SK-N-SH treated with all-trans-retinoic acid at 6 μM for 48 hours (cell line): Measurements from ENCODE around the gene SLC16A6.

ENCODE experiments used
- ARNTL ChIP-seq: fragments of 450-650 bp; formaldehyde crosslinking; IDR thresholded peaks from 2 replicates; pipeline ENCODE4 v1.5.0; 2020; ENCODE audit warnings: low read depth, mild to moderate bottlenecking, moderate library complexity, borderline replicate concordance
- BACH2 ChIP-seq: fragments of 250-450 bp; sonication (Bioruptor Pico); IDR thresholded peaks from 2 replicates; pipeline ENCODE4 v1.9.0; 2021; ENCODE audit warnings: mild to moderate bottlenecking, borderline replicate concordance
- CREB5 ChIP-seq: fragments of 250-450 bp; sonication (Bioruptor Pico); IDR thresholded peaks from 2 replicates; pipeline ENCODE4 v1.5.1; 2020; ENCODE audit warnings: low read depth, mild to moderate bottlenecking, moderate library complexity
- CSDC2 ChIP-seq: fragments of 250-450 bp; sonication (Bioruptor Pico); IDR thresholded peaks from 2 replicates; pipeline ENCODE4 v1.5.0; 2020; ENCODE audit warnings: mild to moderate bottlenecking, moderate library complexity
- RARB ChIP-seq: fragments of 250-450 bp; sonication (Bioruptor Pico); IDR thresholded peaks from 2 replicates; pipeline ENCODE4 v1.8.0; 2021; ENCODE audit warnings: mild to moderate bottlenecking, moderate library complexity
- SNAI2 ChIP-seq: fragments of 250-450 bp; sonication (Bioruptor Pico); IDR thresholded peaks from 2 replicates; pipeline ENCODE4 v1.5.0; 2020; ENCODE audit warnings: mild to moderate bottlenecking, moderate library complexity
- TCF4 ChIP-seq: fragments of 250-450 bp; sonication (Bioruptor Pico); IDR thresholded peaks from 2 replicates; pipeline ENCODE4 v1.8.0; 2021; ENCODE audit warnings: mild to moderate bottlenecking, moderate library complexity, borderline replicate concordance
- ZFP3 ChIP-seq: fragments of 250-450 bp; sonication (Bioruptor Pico); IDR thresholded peaks from 2 replicates; pipeline ENCODE4 v1.5.0; 2020; ENCODE audit warnings: mild to moderate bottlenecking, moderate library complexity
- ZFP30 ChIP-seq: fragments of 450-650 bp; formaldehyde crosslinking; IDR thresholded peaks from 2 replicates; pipeline ENCODE4 v1.5.0; 2022; ENCODE audit warnings: mild to moderate bottlenecking, moderate library complexity
- ZNF565 ChIP-seq: fragments of 450-650 bp; formaldehyde crosslinking; conservative IDR thresholded peaks from 2 replicates; pipeline ENCODE4 v1.5.0; 2020; ENCODE audit warnings: low read depth, mild to moderate bottlenecking, moderate library complexity
- ZNF70 ChIP-seq: fragments of 450-650 bp; formaldehyde crosslinking; IDR thresholded peaks from 2 replicates; pipeline ENCODE4 v1.5.0; 2020; ENCODE audit warnings: mild to moderate bottlenecking, moderate library complexity
- TF ChIP-seq, protein P1 (sequence below): fragments of 250-450 bp; sonication (Bioruptor Pico); IDR thresholded peaks from 2 replicates; pipeline ENCODE4 v1.8.0; 2021; ENCODE audit warnings: low read depth, mild to moderate bottlenecking, moderate library complexity, borderline replicate concordance
- TF ChIP-seq, protein P2 (sequence below): fragments of 250-450 bp; sonication (Bioruptor Pico); IDR thresholded peaks from 2 replicates; pipeline ENCODE4 v1.8.0; 2020; ENCODE audit warnings: mild to moderate bottlenecking, moderate library complexity, borderline replicate concordance

DNA sequence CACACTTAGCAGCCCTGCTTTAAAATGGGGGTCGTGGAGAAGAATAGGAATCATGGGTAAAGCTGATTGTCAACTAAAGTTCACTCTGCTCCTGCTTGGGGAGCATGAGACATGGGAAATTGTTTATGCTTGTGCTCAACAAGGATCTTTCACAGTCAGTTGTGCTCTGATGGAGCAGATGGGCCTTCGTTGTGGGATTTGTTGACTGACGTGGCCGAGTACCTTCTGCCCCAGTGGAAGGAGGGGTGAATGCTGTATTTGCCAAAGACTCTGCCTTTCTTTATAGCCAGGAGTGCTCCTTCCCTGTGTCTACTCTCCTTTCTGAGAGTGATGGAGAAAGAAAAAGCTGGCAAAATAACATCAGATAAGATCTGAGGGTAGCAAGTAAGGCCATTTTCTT, 11.7 kb upstream of the SLC16A6 start:
- TF ChIP-seq, protein P1, sequence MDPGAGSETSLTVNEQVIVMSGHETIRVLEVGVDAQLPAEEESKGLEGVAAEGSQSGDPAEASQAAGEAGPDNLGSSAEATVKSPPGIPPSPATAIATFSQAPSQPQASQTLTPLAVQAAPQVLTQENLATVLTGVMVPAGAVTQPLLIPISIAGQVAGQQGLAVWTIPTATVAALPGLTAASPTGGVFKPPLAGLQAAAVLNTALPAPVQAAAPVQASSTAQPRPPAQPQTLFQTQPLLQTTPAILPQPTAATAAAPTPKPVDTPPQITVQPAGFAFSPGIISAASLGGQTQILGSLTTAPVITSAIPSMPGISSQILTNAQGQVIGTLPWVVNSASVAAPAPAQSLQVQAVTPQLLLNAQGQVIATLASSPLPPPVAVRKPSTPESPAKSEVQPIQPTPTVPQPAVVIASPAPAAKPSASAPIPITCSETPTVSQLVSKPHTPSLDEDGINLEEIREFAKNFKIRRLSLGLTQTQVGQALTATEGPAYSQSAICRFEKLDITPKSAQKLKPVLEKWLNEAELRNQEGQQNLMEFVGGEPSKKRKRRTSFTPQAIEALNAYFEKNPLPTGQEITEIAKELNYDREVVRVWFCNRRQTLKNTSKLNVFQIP (CRISPR knock-in tag), result no peak
- TF ChIP-seq SNAI2 (CRISPR knock-in tag) (no peak), CREB5 (CRISPR knock-in tag) (no peak), CSDC2 (CRISPR knock-in tag) (no peak), RARB (CRISPR knock-in tag) (no peak), ZFP3 (no peak), ZFP30 (CRISPR knock-in tag) (no peak), ZNF565 (CRISPR knock-in tag) (no peak), ZNF70 (no peak), TCF4 (CRISPR knock-in tag) (no peak), ARNTL (CRISPR knock-in tag) (no peak), BACH2 (CRISPR knock-in tag) (no peak)
- TF ChIP-seq, protein P2, sequence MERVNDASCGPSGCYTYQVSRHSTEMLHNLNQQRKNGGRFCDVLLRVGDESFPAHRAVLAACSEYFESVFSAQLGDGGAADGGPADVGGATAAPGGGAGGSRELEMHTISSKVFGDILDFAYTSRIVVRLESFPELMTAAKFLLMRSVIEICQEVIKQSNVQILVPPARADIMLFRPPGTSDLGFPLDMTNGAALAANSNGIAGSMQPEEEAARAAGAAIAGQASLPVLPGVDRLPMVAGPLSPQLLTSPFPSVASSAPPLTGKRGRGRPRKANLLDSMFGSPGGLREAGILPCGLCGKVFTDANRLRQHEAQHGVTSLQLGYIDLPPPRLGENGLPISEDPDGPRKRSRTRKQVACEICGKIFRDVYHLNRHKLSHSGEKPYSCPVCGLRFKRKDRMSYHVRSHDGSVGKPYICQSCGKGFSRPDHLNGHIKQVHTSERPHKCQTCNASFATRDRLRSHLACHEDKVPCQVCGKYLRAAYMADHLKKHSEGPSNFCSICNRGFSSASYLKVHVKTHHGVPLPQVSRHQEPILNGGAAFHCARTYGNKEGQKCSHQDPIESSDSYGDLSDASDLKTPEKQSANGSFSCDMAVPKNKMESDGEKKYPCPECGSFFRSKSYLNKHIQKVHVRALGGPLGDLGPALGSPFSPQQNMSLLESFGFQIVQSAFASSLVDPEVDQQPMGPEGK (CRISPR knock-in tag), result no peak
